Liver (tissue), 9 donors: ENCODE results near the gene NFATC2. TPM values are rescaled to one million over a fixed set of nuclear protein-coding genes. Genes with fewer than 3 reads are reported as not detected.

Experiments used
- DNase-seq: peaks from one replicate; pipeline ENCODE4 v3.0.0-alpha.2; 2017; ENCODE audit warnings: low spot score
- H3K27ac ChIP-seq, 2 donors: one replicate each; pipeline ENCODE4 v1.7.0; 2013; ENCODE audit warnings: inconsistent platforms in 2 of 2, low read length in 2 of 2, control low read depth in 1 of 2, low read depth in 1 of 2, mild to moderate bottlenecking in 1 of 2
- H3K27me3 ChIP-seq, 4 donors: one replicate each; pipeline versions ENCODE4 v1.6.1 to v1.7.0; 2013; ENCODE audit warnings: low read length in 3 of 4, inconsistent platforms in 1 of 4, mild to moderate bottlenecking in 1 of 4, moderate library complexity in 1 of 4; ENCODE audit not compliant: control insufficient read depth in 4 of 4, insufficient read depth in 4 of 4
- H3K36me3 ChIP-seq, 4 donors: one replicate each; pipeline versions ENCODE4 v1.6.1 to v1.7.0; 2013; ENCODE audit warnings: low read length in 3 of 4, mild to moderate bottlenecking in 3 of 4, low read depth in 1 of 4, moderate library complexity in 1 of 4; ENCODE audit not compliant: control insufficient read depth in 4 of 4, insufficient read depth in 3 of 4
- H3K4me1 ChIP-seq, 4 donors: one replicate each; pipeline versions ENCODE4 v1.6.1 to v1.7.0; 2013; ENCODE audit warnings: low read length in 3 of 4, mild to moderate bottlenecking in 3 of 4, moderate library complexity in 1 of 4; ENCODE audit not compliant: control insufficient read depth in 4 of 4, insufficient read depth in 4 of 4
- H3K4me3 ChIP-seq, 3 donors: one replicate each; pipeline versions ENCODE4 v1.6.1 to v1.7.0; 2013; ENCODE audit warnings: low read length in 3 of 3, control low read depth in 1 of 3, low read depth in 1 of 3, mild to moderate bottlenecking in 1 of 3
- H3K9ac ChIP-seq, 2 donors: one replicate each; pipeline ENCODE4 v1.7.0; 2013; ENCODE audit warnings: low read length in 2 of 2, mild to moderate bottlenecking in 2 of 2, moderate library complexity in 2 of 2, control low read depth in 1 of 2, low read depth in 1 of 2
- H3K9me3 ChIP-seq, 4 donors: one replicate each; pipeline versions ENCODE4 v1.6.1 to v1.7.0; 2013; ENCODE audit warnings: low read length in 3 of 4; ENCODE audit not compliant: control insufficient read depth in 4 of 4
- FOXA1 ChIP-seq: IDR thresholded peaks from 2 replicates; pipeline ENCODE4 v1.6.1; 2016; ENCODE audit warnings: antibody characterized with exemption
- FOXA2 ChIP-seq: IDR thresholded peaks from 2 replicates; pipeline ENCODE4 v1.6.1; 2016; ENCODE audit warnings: antibody characterized with exemption
- GABPA ChIP-seq, 2 donors: IDR thresholded peaks in 1 of 2; conservative IDR thresholded peaks in 1 of 2; 2 replicates each; pipeline ENCODE4 v1.6.1; 2016; ENCODE audit warnings: antibody characterized with exemption in 2 of 2, mild to moderate bottlenecking in 1 of 2, moderate library complexity in 1 of 2
- HNF4G ChIP-seq: IDR thresholded peaks from 2 replicates; pipeline ENCODE4 v1.6.1; 2016; ENCODE audit warnings: antibody characterized with exemption
- JUND ChIP-seq, 2 donors: IDR thresholded peaks; 2 replicates each; pipeline ENCODE4 v1.6.1; 2016; ENCODE audit warnings: antibody characterized with exemption in 2 of 2
- NR2F2 ChIP-seq: IDR thresholded peaks from 2 replicates; pipeline ENCODE4 v1.6.1; 2016; ENCODE audit warnings: antibody characterized with exemption
- RAD21 ChIP-seq, 2 donors: IDR thresholded peaks; 2 replicates each; pipeline ENCODE4 v1.6.1; 2016; ENCODE audit warnings: antibody characterized with exemption in 2 of 2, mild to moderate bottlenecking in 2 of 2
- RXRA ChIP-seq, 2 donors: IDR thresholded peaks; 2 replicates each; pipeline ENCODE4 v1.6.1; 2017 to 2018; ENCODE audit warnings: antibody characterized with exemption in 2 of 2, mild to moderate bottlenecking in 1 of 2
- SP1 ChIP-seq: IDR thresholded peaks from 2 replicates; pipeline ENCODE4 v1.6.1; 2018; ENCODE audit warnings: antibody characterized with exemption, mild to moderate bottlenecking
- TAF1 ChIP-seq: conservative IDR thresholded peaks from 2 replicates; pipeline ENCODE4 v1.6.1; 2016; ENCODE audit warnings: antibody characterized with exemption, mild to moderate bottlenecking
- WGBS: extraction: QIAGEN DNeasy Blood & Tissue Kit; methylation state at CpG from one replicate; pipeline ENCODE4 v1.1.7; 2013; 5-methylcytosine and 5-hydroxymethylcytosine counted together
- polyA plus RNA-seq, 2 donors: library from polyadenylated mRNA; stranded (reverse) in 1 of 2; unstranded in 1 of 2; fragments of 200-250 nt in 1 of 2; fragments of >200 nt in 1 of 2; fragmentation: Nextera tagmentation in 1 of 2; extraction: Ambion mirVana in 1 of 2; gene quantifications; one replicate each; pipeline versions ENCODE4 v1.2.1 to v1.2.3, GENCODE V29; 2013 to 2015
- total RNA-seq, 2 donors: library from RNA; depleted of rRNA; stranded (reverse); fragments of >200 nt; gene quantifications; one replicate each; pipeline ENCODE4 v1.2.3, GENCODE V29; 2014
- TF ChIP-seq, protein P1 (sequence below): IDR thresholded peaks from 2 replicates; pipeline ENCODE4 v1.6.1; 2016; ENCODE audit warnings: antibody characterized with exemption
- TF ChIP-seq, protein P2 (sequence below): IDR thresholded peaks from 2 replicates; pipeline ENCODE4 v1.6.1; 2016; ENCODE audit warnings: antibody characterized with exemption
- donor health status: healthy.
- donor health status: healthy.
- donor health status: healthy.
- donor health status: healthy.
- donor health status: healthy.

NFATC2 gene
- total and polyA plus RNA-seq, 4 donors = 1.2 to 6.7 (median 2.6) TPM

DNA sequence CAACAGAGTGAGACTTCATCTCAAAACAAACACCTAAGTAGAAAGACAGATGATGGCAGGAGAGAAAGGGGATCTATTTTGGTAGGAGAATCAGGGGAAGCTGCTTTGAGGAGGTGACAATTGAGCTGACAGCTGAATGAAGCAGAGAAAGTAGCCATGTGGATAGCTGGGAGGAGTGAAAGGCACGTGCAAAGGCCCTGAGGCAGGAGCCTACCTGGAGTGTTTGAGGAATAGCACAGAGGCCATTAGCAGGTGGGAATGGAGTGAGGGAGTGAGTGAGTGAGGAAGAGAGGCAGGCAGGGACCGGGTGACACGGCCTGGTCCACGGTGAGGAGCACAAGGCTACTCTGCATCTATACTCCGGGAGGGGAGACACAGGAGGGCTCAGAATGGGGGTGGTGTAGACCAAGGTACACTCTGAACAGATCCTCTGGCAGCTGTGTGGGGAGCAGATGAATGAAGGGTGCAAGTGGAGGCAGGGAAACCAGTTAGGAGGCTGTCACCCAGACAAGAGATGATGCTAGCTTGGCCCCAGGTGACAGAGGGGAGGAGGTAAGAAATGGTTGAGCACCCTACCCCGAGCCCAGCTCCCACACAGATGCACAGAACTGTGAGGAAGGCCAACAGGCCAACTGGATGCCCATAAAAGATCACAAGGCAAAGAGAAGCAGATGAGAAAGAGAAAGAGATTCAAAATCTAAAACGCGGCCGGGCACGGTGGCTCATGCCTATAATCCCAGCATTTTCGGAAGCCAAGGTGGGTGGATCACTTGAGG, 43.6 kb downstream of the NFATC2 start:
- no peak overlapping the region for H3K27ac ChIP-seq
- TF ChIP-seq FOXA2 (no peak), NR2F2 (no peak), SP1 (no peak), RXRA (IDR thresholded peaks at IDR 0.05) (no peak), GABPA (IDR thresholded peaks at IDR 0.05 in 1 of 2, conservative IDR thresholded peaks at IDR 0.05 in 1 of 2) (no peak), TAF1 (no peak)
- H3K9me3 ChIP-seq = no peaks in the 10 kb centered on the region
- 97% methylated on average over 11 of the region's 11 CpGs for WGBS
- no peak overlapping the region for H3K4me3 ChIP-seq
- H3K36me3 ChIP-seq = peaks cover 0 to 5% (median 0%) of the 10 kb centered on the region in 4 donors
- no peak for DNase-seq
- peaks cover 0 to 2% (median under 1%) of the 10 kb centered on the region in 4 donors for H3K4me1 ChIP-seq
- H3K9ac ChIP-seq = no peak overlapping the region
- H3K27me3 ChIP-seq = no peaks in the 10 kb centered on the region

DNA sequence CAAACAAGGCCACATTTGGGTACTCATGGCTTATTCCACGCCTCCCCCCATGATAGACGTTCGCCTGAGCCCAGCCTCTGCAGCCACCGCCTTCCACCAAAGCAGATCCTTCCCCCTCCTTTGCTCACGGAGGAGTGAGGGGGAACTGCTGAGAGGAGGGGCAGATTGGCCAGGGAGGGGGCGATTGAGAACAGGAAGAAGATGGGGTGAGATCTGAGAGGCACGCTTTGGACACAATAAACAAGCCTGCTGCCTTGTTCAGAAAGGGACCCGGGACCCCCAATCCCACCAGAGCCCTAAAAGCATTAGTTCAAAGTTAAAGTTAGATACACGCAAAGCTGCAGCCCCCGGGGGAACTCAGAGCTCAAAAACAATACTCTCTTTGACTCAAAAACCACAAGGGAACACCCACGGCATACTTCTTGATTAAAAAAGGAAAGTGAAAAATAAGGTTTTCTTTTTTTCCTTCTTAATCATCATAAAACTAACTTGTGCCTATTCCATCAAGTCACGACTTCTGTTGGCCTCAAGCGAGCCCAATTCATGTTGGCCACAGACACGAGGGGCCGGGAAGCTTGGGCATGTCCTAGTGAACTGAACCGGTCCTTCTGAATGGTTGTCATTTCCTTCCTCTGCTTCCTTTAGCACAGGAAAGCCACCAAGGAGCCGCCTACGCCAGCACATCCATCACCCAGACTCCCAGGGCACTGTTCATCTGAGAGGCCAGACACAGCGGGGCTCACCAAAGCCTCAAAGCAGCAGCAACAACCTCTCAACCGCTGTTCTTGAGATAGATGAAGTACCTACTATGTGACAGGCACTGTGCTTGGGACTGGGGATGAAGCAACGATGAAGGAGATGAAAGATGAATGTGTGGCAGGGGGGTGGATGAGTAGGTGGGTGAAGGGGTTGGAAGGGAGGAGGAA, 44.7 kb downstream of the NFATC2 start:
- Histone ChIP-seq H3K9me3 (no peaks in the 10 kb centered on the region), H3K4me1 (peaks cover 0 to 2% (median 0%) of the 10 kb centered on the region in 4 donors), H3K36me3 (peaks cover 0 to 5% (median 0%) of the 10 kb centered on the region in 4 donors), H3K27me3 (no peaks in the 10 kb centered on the region), H3K4me3 (no peak overlapping the region), H3K27ac (no peak overlapping the region), H3K9ac (no peak overlapping the region)
- 75% methylated on average over 21 of the region's 21 CpGs for WGBS
- DNase-seq = no peak
- TF ChIP-seq RAD21 (IDR thresholded peaks at IDR 0.05) (peak in 1 of 2 donors; percentile 17), NR2F2 (no peak)

DNA sequence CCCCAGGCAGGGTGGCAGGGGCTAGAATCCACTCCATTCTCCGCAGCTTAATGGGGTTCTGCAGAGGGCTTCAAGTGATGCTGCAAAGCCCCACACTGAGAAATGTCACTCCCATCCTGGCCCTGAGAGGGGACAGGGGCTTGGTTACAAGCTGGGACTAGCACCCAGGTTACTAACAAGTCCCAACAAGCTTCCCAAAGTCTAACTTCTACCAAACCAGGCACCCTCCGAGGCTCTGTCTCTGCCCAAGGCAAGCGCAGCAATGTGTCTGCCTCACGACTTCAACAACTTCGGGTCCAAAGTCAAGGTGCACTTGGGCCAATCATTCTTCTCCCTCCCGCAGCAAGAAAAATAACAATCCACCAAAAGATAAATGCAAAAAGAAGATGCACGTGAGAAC, 45.6 kb downstream of the NFATC2 start:
- TF ChIP-seq, protein P1, sequence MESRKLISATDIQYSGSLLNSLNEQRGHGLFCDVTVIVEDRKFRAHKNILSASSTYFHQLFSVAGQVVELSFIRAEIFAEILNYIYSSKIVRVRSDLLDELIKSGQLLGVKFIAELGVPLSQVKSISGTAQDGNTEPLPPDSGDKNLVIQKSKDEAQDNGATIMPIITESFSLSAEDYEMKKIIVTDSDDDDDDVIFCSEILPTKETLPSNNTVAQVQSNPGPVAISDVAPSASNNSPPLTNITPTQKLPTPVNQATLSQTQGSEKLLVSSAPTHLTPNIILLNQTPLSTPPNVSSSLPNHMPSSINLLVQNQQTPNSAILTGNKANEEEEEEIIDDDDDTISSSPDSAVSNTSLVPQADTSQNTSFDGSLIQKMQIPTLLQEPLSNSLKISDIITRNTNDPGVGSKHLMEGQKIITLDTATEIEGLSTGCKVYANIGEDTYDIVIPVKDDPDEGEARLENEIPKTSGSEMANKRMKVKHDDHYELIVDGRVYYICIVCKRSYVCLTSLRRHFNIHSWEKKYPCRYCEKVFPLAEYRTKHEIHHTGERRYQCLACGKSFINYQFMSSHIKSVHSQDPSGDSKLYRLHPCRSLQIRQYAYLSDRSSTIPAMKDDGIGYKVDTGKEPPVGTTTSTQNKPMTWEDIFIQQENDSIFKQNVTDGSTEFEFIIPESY = no peak
- no peak for TF ChIP-seq JUND (IDR thresholded peaks at IDR 0.05)
- TF ChIP-seq FOXA1 = no peak
- TF ChIP-seq TAF1 = no peak
- TF ChIP-seq GABPA (IDR thresholded peaks at IDR 0.05 in 1 of 2, conservative IDR thresholded peaks at IDR 0.05 in 1 of 2) = no peak
- TF ChIP-seq, protein P2, sequence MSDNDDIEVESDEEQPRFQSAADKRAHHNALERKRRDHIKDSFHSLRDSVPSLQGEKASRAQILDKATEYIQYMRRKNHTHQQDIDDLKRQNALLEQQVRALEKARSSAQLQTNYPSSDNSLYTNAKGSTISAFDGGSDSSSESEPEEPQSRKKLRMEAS = no peak
- no peak for TF ChIP-seq SP1
- TF ChIP-seq HNF4G = no peak
- TF ChIP-seq NR2F2 = no peak
- TF ChIP-seq RXRA (IDR thresholded peaks at IDR 0.05) = no peak
- DNase-seq = no peak
- peaks cover 0 to 2% (median 0%) of the 10 kb centered on the region in 4 donors for H3K4me1 ChIP-seq
- H3K27ac ChIP-seq = no peak overlapping the region
- no peak overlapping the region for H3K9ac ChIP-seq
- no peaks in the 10 kb centered on the region for H3K27me3 ChIP-seq
- H3K9me3 ChIP-seq = no peaks in the 10 kb centered on the region
- 94% methylated on average over 7 of the region's 7 CpGs for WGBS
- H3K36me3 ChIP-seq = peaks cover 0 to 3% (median 0%) of the 10 kb centered on the region in 4 donors
- H3K4me3 ChIP-seq = no peak overlapping the region
